COLO829 (cell line): ENCODE data around the gene ZNF793.

Experiments used
- DNase-seq: peaks from one replicate; pipeline ENCODE4 v3.0.0; 2012; ENCODE audit warnings: low spot score

Gene ZNF793

DNA sequence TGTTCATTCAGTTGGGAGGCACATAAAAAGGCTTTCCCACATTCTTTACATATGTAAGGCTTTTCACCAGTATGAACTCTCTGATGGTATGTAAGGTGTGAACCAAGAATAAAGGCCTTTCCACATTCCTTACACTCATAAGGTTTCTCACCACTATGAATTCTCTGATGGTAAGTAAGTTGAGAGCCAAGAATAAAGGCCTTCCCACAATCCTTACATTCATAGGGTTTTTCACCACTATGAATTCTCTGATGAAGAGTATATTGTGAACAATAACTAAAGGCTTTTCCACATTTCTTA, 58.6 kb downstream of the ZNF793 start:
- no peak for DNase-seq

DNA sequence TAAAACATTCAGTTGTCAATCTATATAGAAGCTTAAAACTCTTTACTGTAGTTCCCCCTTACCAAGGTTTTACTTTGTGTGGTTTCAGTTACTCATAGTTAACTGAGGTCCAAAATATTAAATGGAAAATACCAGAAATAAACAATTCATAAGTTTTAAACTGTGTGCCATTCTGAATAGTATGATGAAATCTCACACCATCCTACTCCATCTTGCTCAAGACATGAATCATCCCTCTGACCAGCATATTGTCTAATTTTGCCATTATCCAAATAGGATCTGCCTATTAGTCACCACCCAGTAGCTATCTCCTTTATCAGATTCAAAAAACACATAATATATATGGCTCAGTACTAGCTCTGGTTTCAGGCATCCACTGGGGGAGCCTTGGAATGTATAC, 65.5 kb downstream of the ZNF793 start:
- no peak for DNase-seq

DNA sequence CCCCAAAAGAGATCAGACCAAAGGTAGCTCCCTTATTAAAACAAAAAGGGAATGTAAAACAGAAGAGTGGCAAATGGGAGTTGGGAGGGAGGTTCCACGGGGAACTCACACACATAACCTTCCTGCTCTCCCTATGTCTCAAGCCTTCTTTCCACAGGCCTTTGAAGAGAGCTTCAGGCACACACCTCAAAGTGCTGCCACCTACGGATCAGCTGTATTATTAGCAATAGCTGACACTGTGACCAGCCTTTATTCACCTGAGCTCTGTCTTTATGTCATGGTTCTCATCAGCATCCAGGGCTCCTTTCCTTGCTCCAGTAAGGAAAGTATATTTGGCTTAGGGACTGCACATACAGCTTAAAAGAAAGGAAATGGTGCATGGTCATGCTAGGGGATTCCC, 76.6 kb downstream of the ZNF793 start:
- DNase-seq = no peak
